PC-9 (cell line): ENCODE results near the gene TSC22D3. TPM values are rescaled to one million over a fixed set of nuclear protein-coding genes. Genes with fewer than 3 reads are reported as not detected.

Experiments
- BruUV-seq: library from RNA; stranded (reverse); fragments of 400-500 nt; replicated peaks from 2 replicates; lab custom pipeline; 2021; lab: Mats Ljungman, UMichigan
- CTCF ChIA-PET: fragments of 300-600 bp; sonication (Branson Sonifier 250); formaldehyde crosslinking; loops from one replicate; lab custom pipeline; 2022; ENCODE audit warnings: antibody characterized with exemption; lab: Charles Lee
- POLR2A ChIA-PET: fragments of 300-600 bp; sonication (Branson Sonifier 250); formaldehyde crosslinking; loops from one replicate; lab custom pipeline; 2022; ENCODE audit warnings: antibody characterized with exemption; ENCODE audit not compliant: unreplicated experiment; lab: Charles Lee
- DNase-seq, 2 experiments: peaks; one replicate each; pipeline versions ENCODE4 v3.0.0 to v3.0.0-alpha.2; 2015 to 2022; ENCODE audit warnings: mixed read lengths in 1 of 2
- H2AFZ ChIP-seq: fragments of 200-600 bp; sonication (generic); 2 replicates; pipeline ENCODE4 v1.8.1; 2017; ENCODE audit warnings: antibody characterized with exemption
- H3F3A ChIP-seq: fragments of 200-600 bp; sonication (generic); 2 replicates; pipeline ENCODE4 v1.8.1; 2017; ENCODE audit warnings: antibody characterized with exemption, mild to moderate bottlenecking, low read depth; ENCODE audit not compliant: insufficient read depth
- H3K27ac ChIP-seq: fragments of 200-600 bp; sonication (generic); 2 replicates; pipeline ENCODE4 v1.6.1; 2016; ENCODE audit warnings: mixed run types
- H3K27me3 ChIP-seq: fragments of 200-600 bp; sonication (generic); 2 replicates; pipeline ENCODE4 v1.6.1; 2016; ENCODE audit warnings: low read depth, mixed run types; ENCODE audit not compliant: insufficient read depth
- H3K36me3 ChIP-seq: fragments of 200-600 bp; sonication (generic); 2 replicates; pipeline ENCODE4 v1.6.1; 2016; ENCODE audit warnings: low read depth, mixed run types
- H3K4me1 ChIP-seq: fragments of 200-600 bp; sonication (generic); replicated peaks from 2 replicates; pipeline ENCODE4 v1.6.1; 2016; ENCODE audit warnings: mixed run types; ENCODE audit not compliant: insufficient read depth
- H3K4me2 ChIP-seq: fragments of 200-600 bp; sonication (generic); 2 replicates; pipeline ENCODE4 v1.6.1; 2017; ENCODE audit warnings: mixed run types
- H3K4me3 ChIP-seq: fragments of 200-600 bp; sonication (generic); 2 replicates; pipeline ENCODE4 v1.6.1; 2016; ENCODE audit warnings: mixed run types
- H3K79me2 ChIP-seq: fragments of 200-600 bp; sonication (generic); 2 replicates; pipeline ENCODE4 v1.6.1; 2017; ENCODE audit warnings: low read depth, mixed run types
- H3K9me2 ChIP-seq: fragments of 200-600 bp; sonication (generic); 2 replicates; pipeline ENCODE4 v1.8.1; 2017; ENCODE audit warnings: mild to moderate bottlenecking; ENCODE audit not compliant: insufficient read depth
- H3K9me3 ChIP-seq: fragments of 200-600 bp; sonication (generic); 2 replicates; pipeline ENCODE4 v1.8.1; 2016; ENCODE audit warnings: low read depth; ENCODE audit not compliant: insufficient read depth
- H4K20me1 ChIP-seq: fragments of 200-600 bp; sonication (generic); 2 replicates; pipeline ENCODE4 v1.8.1; 2017; ENCODE audit not compliant: insufficient read depth
- EZH2 ChIP-seq: fragments of 200-600 bp; sonication (generic); IDR thresholded peaks from 2 replicates; pipeline ENCODE4 v1.8.0; 2017; ENCODE audit warnings: antibody characterized with exemption, low read depth
- intact Hi-C: fragments of 100-400 bp; cut with micrococcal nuclease; formaldehyde crosslinking; loops from one replicate; pipeline ENCODE4 v1.10.0; 2022; ENCODE audit not compliant: unreplicated experiment
- total RNA-seq: library from RNA; stranded (reverse); gene quantifications from 2 replicates; pipeline ENCODE4 v1.2.3, GENCODE V29; 2021
- TF ChIP-seq, protein P1 (sequence below): fragments of 200-600 bp; sonication (generic); conservative IDR thresholded peaks from 2 replicates; pipeline ENCODE4 v1.6.1; 2017; ENCODE audit warnings: mixed run types, antibody characterized with exemption, mild to moderate bottlenecking, moderate library complexity

Gene TSC22D3
- total RNA-seq, 1 experiment from 2014 or later = 43.9 TPM

DNA sequence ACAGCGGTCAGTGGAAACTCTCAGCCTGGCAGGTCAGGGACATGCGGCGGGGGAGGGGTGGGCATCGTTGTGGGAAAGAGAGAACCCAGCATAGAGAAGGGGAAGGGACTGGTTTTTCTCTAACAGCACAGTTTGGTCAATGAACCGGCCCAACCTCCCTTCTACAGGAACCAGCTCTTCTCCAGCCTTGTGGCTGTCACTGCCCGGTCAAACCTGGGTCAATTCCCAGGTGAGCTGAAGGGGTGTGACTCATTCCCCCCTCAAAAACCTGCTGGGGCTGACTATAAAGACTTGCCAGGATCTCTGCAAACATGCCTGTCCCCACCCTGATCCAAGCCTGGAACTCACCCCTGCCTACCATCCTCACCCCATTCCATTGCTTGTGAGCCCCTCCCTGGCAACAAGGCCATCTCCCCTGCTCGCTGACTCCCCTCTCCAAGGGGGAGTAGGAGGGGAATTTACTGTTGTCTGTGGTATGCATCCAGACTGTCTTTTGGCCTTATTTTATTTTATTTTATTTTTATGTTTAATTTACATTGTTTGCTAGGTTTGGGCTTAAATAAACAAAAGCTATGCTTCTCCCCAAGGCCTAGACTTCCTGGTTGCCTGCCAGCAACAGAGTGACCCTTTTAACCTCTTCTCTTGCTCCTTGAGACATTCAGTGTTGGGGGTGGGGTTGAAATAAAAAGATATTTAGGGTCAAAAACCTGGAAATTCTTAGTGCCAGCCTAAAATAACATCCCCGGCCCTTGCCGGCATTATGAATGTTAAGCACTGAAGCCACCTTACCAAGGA is 49.6 kb downstream of the TSC22D3 start:
- intact Hi-C loops = loop anchor here (1.0 kb wide), 1 partner anchor 15 kb away; no protein-coding TSS in a partner anchor
- H3F3A ChIP-seq = peaks cover 37% of the 10 kb centered on the region
- no peak overlapping the region for H2AFZ ChIP-seq
- no peaks in the 10 kb centered on the region for H3K27me3 ChIP-seq
- peak; percentile 90 to 96 for DNase-seq
- H3K79me2 ChIP-seq = peaks cover 31% of the 10 kb centered on the region
- peak overlapping the region; percentile 21; the same call in 1 of the 2 replicates for H3K4me3 ChIP-seq
- H3K4me2 ChIP-seq = peak overlapping the region; percentile 77
- ChIA-PET POLR2A (interaction anchor here (0.6 to 0.9 kb wide), 4 partner anchors 9 to 50 kb away, joined by 3 to 4 read pairs (median 3); partner anchors contain the start of gene TSC22D3), CTCF (interaction anchor here (0.5 to 1.3 kb wide), 4 partner anchors 9 to 295 kb away, joined by 3 to 6 read pairs (median 4); partner anchors contain the start of gene TSC22D3)
- no peaks in the 10 kb centered on the region for H4K20me1 ChIP-seq
- H3K9me3 ChIP-seq = no peaks in the 10 kb centered on the region
- H3K36me3 ChIP-seq = no peaks in the 10 kb centered on the region
- BruUV-seq = no TSS peak
- H3K27ac ChIP-seq = peak overlapping the region; percentile 87
- H3K4me1 ChIP-seq = peaks cover 95% of the 10 kb centered on the region
- no peaks in the 10 kb centered on the region for H3K9me2 ChIP-seq
- TF ChIP-seq, protein P1, sequence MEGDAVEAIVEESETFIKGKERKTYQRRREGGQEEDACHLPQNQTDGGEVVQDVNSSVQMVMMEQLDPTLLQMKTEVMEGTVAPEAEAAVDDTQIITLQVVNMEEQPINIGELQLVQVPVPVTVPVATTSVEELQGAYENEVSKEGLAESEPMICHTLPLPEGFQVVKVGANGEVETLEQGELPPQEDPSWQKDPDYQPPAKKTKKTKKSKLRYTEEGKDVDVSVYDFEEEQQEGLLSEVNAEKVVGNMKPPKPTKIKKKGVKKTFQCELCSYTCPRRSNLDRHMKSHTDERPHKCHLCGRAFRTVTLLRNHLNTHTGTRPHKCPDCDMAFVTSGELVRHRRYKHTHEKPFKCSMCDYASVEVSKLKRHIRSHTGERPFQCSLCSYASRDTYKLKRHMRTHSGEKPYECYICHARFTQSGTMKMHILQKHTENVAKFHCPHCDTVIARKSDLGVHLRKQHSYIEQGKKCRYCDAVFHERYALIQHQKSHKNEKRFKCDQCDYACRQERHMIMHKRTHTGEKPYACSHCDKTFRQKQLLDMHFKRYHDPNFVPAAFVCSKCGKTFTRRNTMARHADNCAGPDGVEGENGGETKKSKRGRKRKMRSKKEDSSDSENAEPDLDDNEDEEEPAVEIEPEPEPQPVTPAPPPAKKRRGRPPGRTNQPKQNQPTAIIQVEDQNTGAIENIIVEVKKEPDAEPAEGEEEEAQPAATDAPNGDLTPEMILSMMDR = no peak
- TF ChIP-seq EZH2 = no peak

DNA sequence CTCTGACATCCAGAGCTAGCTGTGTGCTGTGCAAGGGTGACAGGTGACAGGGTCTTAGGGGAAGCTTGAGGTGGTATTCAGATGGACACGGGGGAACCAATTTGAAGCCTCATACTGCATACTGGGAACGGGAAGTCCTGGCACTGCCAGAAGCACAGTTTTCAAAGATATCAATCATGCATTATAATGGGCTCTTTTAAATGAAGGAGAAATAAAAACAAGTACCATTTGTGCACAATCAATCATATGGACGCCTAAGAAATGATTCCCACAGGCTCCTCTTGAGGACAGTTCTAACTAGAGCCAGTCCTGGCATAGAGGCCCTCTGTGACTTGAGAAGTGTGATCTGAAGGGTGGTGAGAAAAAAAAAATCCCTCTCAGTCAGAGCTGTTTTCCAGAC is 50.9 kb downstream of the TSC22D3 start:
- POLR2A ChIA-PET = no interaction called here
- H4K20me1 ChIP-seq = no peaks in the 10 kb centered on the region
- peaks cover 24% of the 10 kb centered on the region for H3F3A ChIP-seq
- no peak overlapping the region for H3K4me3 ChIP-seq
- CTCF ChIA-PET = no interaction called here
- no TSS peak for BruUV-seq
- DNase-seq = no peak
- peak overlapping the region; percentile 77 for H3K4me2 ChIP-seq
- no peaks in the 10 kb centered on the region for H3K27me3 ChIP-seq
- peak overlapping the region; percentile 87 for H3K27ac ChIP-seq
- H3K36me3 ChIP-seq = no peaks in the 10 kb centered on the region
- peaks cover 82% of the 10 kb centered on the region for H3K4me1 ChIP-seq
- H2AFZ ChIP-seq = no peak overlapping the region
- H3K79me2 ChIP-seq = peaks cover 31% of the 10 kb centered on the region
- intact Hi-C loops = no loop called here
- no peaks in the 10 kb centered on the region for H3K9me3 ChIP-seq
- TF ChIP-seq, protein P1 = no peak
- TF ChIP-seq EZH2 = no peak
- H3K9me2 ChIP-seq = no peaks in the 10 kb centered on the region

DNA sequence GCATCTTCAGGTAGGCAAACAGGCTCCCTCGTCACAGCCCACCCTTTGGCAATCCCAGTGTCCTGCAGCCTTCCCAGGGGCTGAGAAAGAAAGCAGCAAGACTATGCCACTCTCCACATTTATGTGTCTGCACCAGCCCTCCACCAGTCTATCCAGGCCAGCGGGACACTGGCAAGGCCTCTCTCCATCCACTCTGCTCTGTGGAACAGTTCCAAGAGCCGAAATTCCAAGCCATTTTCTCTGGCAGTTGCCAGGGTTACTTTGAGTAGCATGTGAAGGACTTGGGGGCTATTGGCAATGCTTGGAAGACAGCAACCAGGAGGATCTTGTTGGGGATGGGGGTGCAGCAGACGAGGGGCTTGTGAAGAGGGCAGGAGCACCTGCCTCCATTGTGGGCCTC is 52.1 kb downstream of the TSC22D3 start:
- Histone ChIP-seq H3K4me1 (peaks cover 80% of the 10 kb centered on the region), H3K4me3 (no peak overlapping the region), H3K4me2 (no peak overlapping the region), H3F3A (peaks cover 24% of the 10 kb centered on the region), H3K9me3 (no peaks in the 10 kb centered on the region), H3K9me2 (no peaks in the 10 kb centered on the region), H3K79me2 (peaks cover 31% of the 10 kb centered on the region), H3K36me3 (no peaks in the 10 kb centered on the region), H4K20me1 (no peaks in the 10 kb centered on the region), H3K27ac (no peak overlapping the region), H2AFZ (no peak overlapping the region), H3K27me3 (no peaks in the 10 kb centered on the region)
- TF ChIP-seq, protein P1 = no peak
- no peak for TF ChIP-seq EZH2
- DNase-seq = no peak
- ChIA-PET CTCF (no interaction called here), POLR2A (interaction anchor here (0.6 kb wide), 1 partner anchor 840 kb away, joined by 3 read pairs; no protein-coding TSS in a partner anchor)
- no TSS peak for BruUV-seq
- intact Hi-C loops = no loop called here
